Measurements from ENCODE around the gene TBC1D14. TPM values are rescaled to one million over a fixed set of nuclear protein-coding genes. Genes with fewer than 3 reads are reported as not detected.

TBC1D14 gene
- total and polyA plus RNA-seq, 9 of the 15 experiments (the other 6 are each of a cell fraction or from before 2014, with no cell fraction given): 2.1 to 59.6 (median 44.8) TPM

DNA sequence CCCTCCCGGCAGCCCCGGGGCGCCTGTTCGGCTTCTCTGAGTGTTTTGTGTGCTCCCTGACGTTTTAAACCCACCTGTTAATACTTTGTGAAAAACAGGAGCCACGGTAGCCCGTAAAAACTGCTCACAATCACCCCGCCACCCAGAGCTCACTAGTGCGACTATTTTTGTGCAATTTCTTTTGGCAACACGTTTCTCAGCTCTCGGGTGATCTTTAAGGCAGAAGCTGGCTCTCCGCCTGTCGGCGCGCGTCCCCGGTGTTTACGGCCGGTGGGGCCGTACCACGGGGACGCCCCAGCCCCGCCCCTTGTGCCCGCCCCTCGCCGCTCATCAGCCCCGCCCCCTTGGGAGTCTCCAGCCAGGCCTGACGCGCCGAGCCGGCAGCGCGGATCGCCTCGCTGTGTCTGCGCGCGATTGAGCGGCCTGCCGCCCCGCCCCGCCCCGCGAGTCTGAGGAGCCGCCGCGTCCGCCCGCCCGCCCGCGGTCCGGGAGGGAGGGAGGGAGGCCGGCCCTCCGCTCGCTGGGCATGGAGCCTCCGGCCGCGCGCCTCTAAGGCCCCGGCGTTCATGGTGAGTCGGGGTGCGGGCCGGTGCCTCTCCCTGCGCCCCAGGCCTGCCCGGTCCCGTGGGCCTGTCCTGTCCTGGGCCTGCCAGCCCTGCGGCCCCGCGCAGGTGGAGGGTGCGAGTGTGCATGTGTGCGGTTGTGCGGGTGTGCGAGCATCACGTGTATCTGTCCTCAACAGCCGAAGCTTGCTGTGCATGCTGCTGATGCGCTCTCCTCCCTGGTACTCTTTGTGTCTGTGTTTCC, 77.4 kb downstream of the TBC1D14 start (continued):
- no peak for TF ChIP-seq TFE3 (CRISPR knock-in tag; IDR thresholded peaks at IDR 0.05)
- no peak for TF ChIP-seq ZNF316 (IDR thresholded peaks at IDR 0.05)
- no peak for TF ChIP-seq TEAD4 (IDR thresholded peaks at IDR 0.05; ENCODE audit: low read length)
- no peak for TF ChIP-seq TEAD4 (CRISPR knock-in tag; IDR thresholded peaks at IDR 0.05; ENCODE audit: borderline replicate concordance)
- no peak; the same call in 1 of the 2 replicates for TF ChIP-seq SMAD4 (CRISPR knock-in tag; conservative IDR thresholded peaks at IDR 0.05)
- no peak for TF ChIP-seq BRCA1 (IDR thresholded peaks at IDR 0.05)
- TF ChIP-seq BRCA1 (CRISPR knock-in tag; IDR thresholded peaks at IDR 0.05): 0 out of 2 replicates have a peak, but pooled peaks have one; percentile 20
- TF ChIP-seq RAD21 (CRISPR knock-in tag; conservative IDR thresholded peaks at IDR 0.05 in 1 of 2, IDR thresholded peaks at IDR 0.05 in 1 of 2): no peak; a peak in 1 of 4 replicates
- TF ChIP-seq KDM5B (IDR thresholded peaks at IDR 0.05; ENCODE audit: insufficient replicate concordance, low read depth, low read length): peak; percentile 70
- TF ChIP-seq HNRNPUL1 (IDR thresholded peaks at IDR 0.05; ENCODE audit: low read length): no peak
- no peak for TF ChIP-seq SETDB1 (IDR thresholded peaks at IDR 0.05; ENCODE audit: low read length)
- no peak for TF ChIP-seq TSC22D4 (tag; IDR thresholded peaks at IDR 0.05)
- no peak for TF ChIP-seq HNRNPK (IDR thresholded peaks at IDR 0.05; ENCODE audit: low read depth, low read length, poor library complexity, severe bottlenecking)
- no peak for TF ChIP-seq EP300 (IDR thresholded peaks at IDR 0.05; ENCODE audit: low read length)
- peak; percentile 58; the same call in 1 of the 2 replicates for TF ChIP-seq ZBTB1 (CRISPR knock-in tag; IDR thresholded peaks at IDR 0.05; ENCODE audit: borderline replicate concordance, low read depth)
- TF ChIP-seq BACH1 (tag; IDR thresholded peaks at IDR 0.05): no peak; the same call in 1 of the 2 replicates
- TF ChIP-seq PHF21A (IDR thresholded peaks at IDR 0.05; ENCODE audit: borderline replicate concordance, low read depth): no peak
- TF ChIP-seq GABPB2 (CRISPR knock-in tag; conservative IDR thresholded peaks at IDR 0.05): no peak
- TF ChIP-seq, protein P1, sequence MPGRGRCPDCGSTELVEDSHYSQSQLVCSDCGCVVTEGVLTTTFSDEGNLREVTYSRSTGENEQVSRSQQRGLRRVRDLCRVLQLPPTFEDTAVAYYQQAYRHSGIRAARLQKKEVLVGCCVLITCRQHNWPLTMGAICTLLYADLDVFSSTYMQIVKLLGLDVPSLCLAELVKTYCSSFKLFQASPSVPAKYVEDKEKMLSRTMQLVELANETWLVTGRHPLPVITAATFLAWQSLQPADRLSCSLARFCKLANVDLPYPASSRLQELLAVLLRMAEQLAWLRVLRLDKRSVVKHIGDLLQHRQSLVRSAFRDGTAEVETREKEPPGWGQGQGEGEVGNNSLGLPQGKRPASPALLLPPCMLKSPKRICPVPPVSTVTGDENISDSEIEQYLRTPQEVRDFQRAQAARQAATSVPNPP (IDR thresholded peaks at IDR 0.05; ENCODE audit: borderline replicate concordance, insufficient read depth, insufficient read length): no peak
- TF ChIP-seq SAFB2 (IDR thresholded peaks at IDR 0.05; ENCODE audit: borderline replicate concordance, low read depth, low read length, severe bottlenecking): no peak
- TF ChIP-seq ILK (tag; IDR thresholded peaks at IDR 0.05; ENCODE audit: borderline replicate concordance, low read depth): no peak
- no peak for TF ChIP-seq SREBF1 (IDR thresholded peaks at IDR 0.05; ENCODE audit: borderline replicate concordance, low read depth, low read length)

Data from K562 (cell line).